Trophoblast cell (in vitro differentiated cells and primary cell): ENCODE measurements around the gene DPP6.

Source experiments
- DNase-seq, 2 donors: peaks; one replicate each; pipeline ENCODE4 v3.0.0-alpha.2; 2016
- H2AFZ ChIP-seq: 2 replicates; pipeline ENCODE4 v1.6.1; 2013; ENCODE audit warnings: low read length, moderate library complexity, mild to moderate bottlenecking; ENCODE audit not compliant: insufficient read depth, poor library complexity
- H2AK5ac ChIP-seq: 2 replicates; pipeline ENCODE4 v1.6.1; 2013; ENCODE audit warnings: mild to moderate bottlenecking, low read length
- H2BK120ac ChIP-seq: 2 replicates; pipeline ENCODE4 v1.6.1; 2013; ENCODE audit warnings: low read length, mild to moderate bottlenecking, moderate library complexity; ENCODE audit not compliant: insufficient read depth, poor library complexity
- H2BK12ac ChIP-seq: 2 replicates; pipeline ENCODE4 v1.6.1; 2013; ENCODE audit warnings: mild to moderate bottlenecking, low read length, moderate library complexity
- H2BK5ac ChIP-seq: 2 replicates; pipeline ENCODE4 v1.6.1; 2013; ENCODE audit warnings: low read length, low read depth, moderate library complexity, mild to moderate bottlenecking; ENCODE audit not compliant: poor library complexity
- H3K14ac ChIP-seq: 2 replicates; pipeline ENCODE4 v1.6.1; 2013; ENCODE audit warnings: mild to moderate bottlenecking, low read length
- H3K18ac ChIP-seq: 2 replicates; pipeline ENCODE4 v1.6.1; 2013; ENCODE audit warnings: mild to moderate bottlenecking, low read length
- H3K23ac ChIP-seq: 2 replicates; pipeline ENCODE4 v1.6.1; 2013; ENCODE audit warnings: low read length
- H3K27ac ChIP-seq: 2 replicates; pipeline ENCODE4 v1.5.1; 2013; ENCODE audit warnings: low read depth, mild to moderate bottlenecking, inconsistent platforms, low read length, moderate library complexity
- H3K27me3 ChIP-seq: 2 replicates; pipeline ENCODE4 v1.6.1; 2013; ENCODE audit warnings: inconsistent platforms, mild to moderate bottlenecking, low read length, moderate library complexity; ENCODE audit not compliant: insufficient read depth
- H3K36me3 ChIP-seq, 2 experiments: 1 replicate in 1 of 2; 2 replicates in 1 of 2; pipeline ENCODE4 v1.6.1; 2013; ENCODE audit warnings: low read length in 2 of 2, mild to moderate bottlenecking in 2 of 2, moderate library complexity in 1 of 2; ENCODE audit not compliant: insufficient read depth in 2 of 2, control insufficient read depth in 1 of 2
- H3K4ac ChIP-seq: 2 replicates; pipeline ENCODE4 v1.6.1; 2013; ENCODE audit warnings: low read depth, mild to moderate bottlenecking, low read length, moderate library complexity
- H3K4me1 ChIP-seq, 2 experiments: 1 replicate in 1 of 2; 2 replicates in 1 of 2; pipeline ENCODE4 v1.6.1; 2013; ENCODE audit warnings: low read length in 2 of 2, mild to moderate bottlenecking in 2 of 2, moderate library complexity in 1 of 2; ENCODE audit not compliant: insufficient read depth in 2 of 2, control insufficient read depth in 1 of 2
- H3K4me2 ChIP-seq: 2 replicates; pipeline ENCODE4 v1.6.1; 2013; ENCODE audit warnings: inconsistent platforms, mild to moderate bottlenecking, low read length, moderate library complexity
- H3K4me3 ChIP-seq: 2 replicates; pipeline ENCODE4 v1.5.1; 2013; ENCODE audit warnings: mild to moderate bottlenecking, low read depth, low read length, inconsistent platforms
- H3K79me1 ChIP-seq: one replicate; pipeline ENCODE4 v1.6.1; 2013; ENCODE audit warnings: low read length
- H3K79me2 ChIP-seq: 2 replicates; pipeline ENCODE4 v1.6.1; 2013; ENCODE audit warnings: low read length, mild to moderate bottlenecking; ENCODE audit not compliant: control insufficient read depth, insufficient read depth, poor library complexity
- H3K9ac ChIP-seq: 2 replicates; pipeline ENCODE4 v1.6.1; 2013; ENCODE audit warnings: mild to moderate bottlenecking, low read length
- H3K9me3 ChIP-seq: 2 replicates; pipeline ENCODE4 v1.6.1; 2013; ENCODE audit warnings: low read depth, mild to moderate bottlenecking, control low read depth, inconsistent platforms, low read length; ENCODE audit not compliant: insufficient read depth
- H4K12ac ChIP-seq: 2 replicates; pipeline ENCODE4 v1.6.1; 2013; ENCODE audit warnings: low read depth, mild to moderate bottlenecking, low read length, moderate library complexity
- H4K8ac ChIP-seq: 2 replicates; pipeline ENCODE4 v1.6.1; 2013; ENCODE audit warnings: low read depth, mild to moderate bottlenecking, low read length, moderate library complexity
- H4K91ac ChIP-seq: one replicate; pipeline ENCODE4 v1.6.1; 2013; ENCODE audit warnings: low read depth, mild to moderate bottlenecking, low read length, moderate library complexity
- WGBS: extraction: QIAGEN DNeasy Blood & Tissue Kit; methylation state at CpG from one replicate; pipeline ENCODE4 v1.1.7; 2013; ENCODE audit warnings: missing lambda C conversion rate; ENCODE audit not compliant: insufficient read length, insufficient coverage; ENCODE audit errors: extremely low coverage; 5-methylcytosine and 5-hydroxymethylcytosine counted together

DPP6 gene

DNA sequence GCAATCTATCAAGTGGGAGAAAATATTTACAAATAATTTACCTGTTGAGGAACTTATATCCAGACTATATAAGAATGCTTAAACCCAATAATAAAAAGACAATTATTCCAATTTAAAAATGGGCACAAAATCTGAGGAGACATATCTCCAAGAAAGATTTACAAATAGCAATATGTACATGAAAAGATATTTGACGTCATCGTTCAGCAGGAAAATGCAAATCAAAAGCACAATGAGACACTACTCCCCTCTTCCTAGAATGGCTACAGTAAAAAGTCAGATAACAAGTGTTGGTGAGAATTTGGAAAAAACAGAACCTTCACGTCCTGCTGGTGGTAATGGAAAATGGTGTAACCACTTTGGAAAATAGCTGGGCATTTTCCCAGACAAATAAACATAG, 457.0 kb downstream of the DPP6 start:
- no peak overlapping the region for H3K27ac ChIP-seq
- no peak overlapping the region for H2AFZ ChIP-seq
- no peaks in the 10 kb centered on the region for H3K79me1 ChIP-seq
- no peak overlapping the region for H3K23ac ChIP-seq
- no peaks in the 10 kb centered on the region for H3K36me3 ChIP-seq
- peaks cover 5 to 6% of the 10 kb centered on the region in 2 experiments for H3K4me1 ChIP-seq
- H3K18ac ChIP-seq, result no peak overlapping the region
- H4K91ac ChIP-seq, result no peak overlapping the region
- H3K4me3 ChIP-seq, result no peak overlapping the region
- H3K9ac ChIP-seq, result no peak overlapping the region
- no peak for DNase-seq
- no peak overlapping the region for H2BK12ac ChIP-seq
- WGBS, result no CpG with 5 or more reads among the region's 3 CpGs
- no peaks in the 10 kb centered on the region for H3K79me2 ChIP-seq
- no peak overlapping the region for H3K14ac ChIP-seq
- no peaks in the 10 kb centered on the region for H3K27me3 ChIP-seq
- H3K9me3 ChIP-seq, result no peaks in the 10 kb centered on the region
- no peak overlapping the region for H2AK5ac ChIP-seq
- H3K4ac ChIP-seq, result no peak overlapping the region
- H2BK120ac ChIP-seq, result no peak overlapping the region
- no peak overlapping the region for H2BK5ac ChIP-seq
- no peak overlapping the region for H4K8ac ChIP-seq
- H3K4me2 ChIP-seq, result no peak overlapping the region
- no peak overlapping the region for H4K12ac ChIP-seq

DNA sequence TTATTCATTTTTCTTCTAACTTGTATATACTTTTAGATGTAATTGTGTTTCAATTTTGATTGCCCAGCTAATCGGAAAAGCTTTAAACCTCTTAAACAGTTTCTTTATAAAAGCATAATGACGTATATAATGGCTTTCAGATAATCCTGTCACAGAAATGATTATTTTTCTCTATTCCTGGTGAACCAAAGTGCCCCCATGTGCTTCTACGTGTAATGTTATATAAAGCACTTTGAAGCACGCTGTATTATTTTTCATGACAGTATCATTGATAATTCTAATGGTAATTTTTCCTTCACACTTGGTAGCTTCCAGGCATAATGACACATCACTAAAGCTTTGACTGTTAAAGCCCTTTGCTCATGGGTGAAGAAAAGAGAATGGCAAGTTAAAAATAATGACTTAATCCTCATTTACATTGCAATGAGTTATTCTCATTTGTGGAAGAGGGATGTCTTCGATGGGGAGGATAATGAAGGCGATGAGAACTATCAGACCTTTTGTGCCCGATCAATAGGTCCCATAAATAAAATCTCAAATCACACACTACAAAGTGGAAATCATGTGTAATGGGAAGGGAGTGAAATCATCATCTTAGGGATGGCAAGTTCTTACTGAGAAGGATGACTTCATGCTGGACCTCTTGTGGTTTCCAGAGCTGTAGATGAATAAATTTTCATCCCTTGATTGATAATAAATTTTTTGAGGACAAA, 460.1 kb downstream of the DPP6 start:
- Histone ChIP-seq H2BK5ac (no peak overlapping the region), H3K36me3 (no peaks in the 10 kb centered on the region), H3K4ac (no peak overlapping the region), H4K8ac (no peak overlapping the region), H3K4me1 (peaks cover 4 to 5% of the 10 kb centered on the region in 2 experiments), H2BK12ac (no peak overlapping the region), H3K79me2 (no peaks in the 10 kb centered on the region), H3K14ac (no peak overlapping the region), H3K9ac (no peak overlapping the region), H3K9me3 (no peaks in the 10 kb centered on the region), H4K12ac (no peak overlapping the region), H2AFZ (no peak overlapping the region), H2AK5ac (no peak overlapping the region), H3K4me3 (no peak overlapping the region), H3K23ac (no peak overlapping the region), H4K91ac (no peak overlapping the region), H2BK120ac (no peak overlapping the region), H3K27me3 (no peaks in the 10 kb centered on the region), H3K4me2 (no peak overlapping the region), H3K18ac (no peak overlapping the region), H3K79me1 (no peaks in the 10 kb centered on the region), H3K27ac (no peak overlapping the region)
- DNase-seq, result no peak
- no CpG with 5 or more reads among the region's 7 CpGs for WGBS

DNA sequence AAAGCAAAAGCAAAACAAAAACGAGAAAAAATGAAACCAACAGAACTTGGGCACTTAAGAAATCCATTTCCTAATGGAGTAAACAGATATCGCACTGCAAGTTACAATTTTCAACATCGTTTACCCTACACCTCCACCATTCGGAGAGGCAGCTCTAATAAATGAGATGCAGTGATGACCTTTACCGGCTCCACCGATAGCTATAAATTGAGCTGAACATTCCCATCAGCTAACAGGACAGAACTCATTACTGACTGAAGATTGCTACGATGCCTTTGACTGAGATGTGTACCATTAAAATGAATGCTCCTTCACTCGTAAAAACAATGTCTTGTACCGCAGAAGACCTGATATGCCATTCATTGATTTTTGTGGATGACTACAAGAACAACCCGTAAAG, 465.6 kb downstream of the DPP6 start:
- no peaks in the 10 kb centered on the region for H3K36me3 ChIP-seq
- H3K79me1 ChIP-seq, result no peaks in the 10 kb centered on the region
- H2BK5ac ChIP-seq, result no peak overlapping the region
- no peak overlapping the region for H3K18ac ChIP-seq
- no peak overlapping the region for H3K23ac ChIP-seq
- DNase-seq, result no peak
- no peak overlapping the region for H2AK5ac ChIP-seq
- H4K8ac ChIP-seq, result no peak overlapping the region
- no peak overlapping the region for H3K9ac ChIP-seq
- no peaks in the 10 kb centered on the region for H3K27me3 ChIP-seq
- H2BK12ac ChIP-seq, result no peak overlapping the region
- H2AFZ ChIP-seq, result no peak overlapping the region
- no peak overlapping the region for H3K14ac ChIP-seq
- no CpG with 5 or more reads among the region's 10 CpGs for WGBS
- no peak overlapping the region for H2BK120ac ChIP-seq
- no peak overlapping the region for H4K91ac ChIP-seq
- no peaks in the 10 kb centered on the region for H3K9me3 ChIP-seq
- H3K4me2 ChIP-seq, result no peak overlapping the region
- no peak overlapping the region for H3K27ac ChIP-seq
- no peak overlapping the region for H3K4ac ChIP-seq
- H4K12ac ChIP-seq, result no peak overlapping the region
- H3K79me2 ChIP-seq, result no peaks in the 10 kb centered on the region
- H3K4me3 ChIP-seq, result no peak overlapping the region
- peaks cover 0 to 5% of the 10 kb centered on the region in 2 experiments for H3K4me1 ChIP-seq

DNA sequence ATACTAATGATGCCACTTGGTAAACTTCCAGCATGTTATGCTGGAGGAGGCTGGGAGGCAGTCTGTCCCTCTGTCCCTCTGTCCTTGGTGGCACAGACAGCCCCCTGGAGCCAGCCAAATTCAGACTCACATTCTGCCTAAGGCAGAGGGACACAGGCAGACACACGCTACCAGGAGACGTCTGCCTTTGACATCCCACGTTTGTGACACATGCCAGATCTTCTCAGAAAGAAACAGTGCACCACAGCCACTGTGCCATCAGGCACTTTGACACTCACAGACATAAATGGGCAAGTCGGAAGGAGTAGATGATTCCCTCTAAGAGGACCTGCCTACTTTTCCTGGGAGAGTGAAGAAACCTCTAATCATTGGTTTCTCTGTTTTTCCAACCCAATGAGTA, 467.0 kb downstream of the DPP6 start:
- no CpG with 5 or more reads among the region's 4 CpGs for WGBS
- H3K4me1 ChIP-seq, result peaks cover 0 to 5% of the 10 kb centered on the region in 2 experiments
- H3K9me3 ChIP-seq, result no peaks in the 10 kb centered on the region
- H3K18ac ChIP-seq, result no peak overlapping the region
- H3K4me3 ChIP-seq, result no peak overlapping the region
- no peak overlapping the region for H2AK5ac ChIP-seq
- H3K36me3 ChIP-seq, result no peaks in the 10 kb centered on the region
- H3K79me2 ChIP-seq, result no peaks in the 10 kb centered on the region
- DNase-seq, result no peak
- no peak overlapping the region for H4K8ac ChIP-seq
- no peak overlapping the region for H4K91ac ChIP-seq
- H3K4ac ChIP-seq, result no peak overlapping the region
- H3K27ac ChIP-seq, result no peak overlapping the region
- no peak overlapping the region for H4K12ac ChIP-seq
- H3K27me3 ChIP-seq, result no peaks in the 10 kb centered on the region
- H2AFZ ChIP-seq, result no peak overlapping the region
- no peak overlapping the region for H3K9ac ChIP-seq
- H2BK120ac ChIP-seq, result no peak overlapping the region
- H3K79me1 ChIP-seq, result no peaks in the 10 kb centered on the region
- H2BK12ac ChIP-seq, result no peak overlapping the region
- H3K23ac ChIP-seq, result no peak overlapping the region
- no peak overlapping the region for H3K4me2 ChIP-seq
- H2BK5ac ChIP-seq, result no peak overlapping the region
- H3K14ac ChIP-seq, result no peak overlapping the region
